Osteoblast (primary cell): ENCODE data around the gene SLC41A3. TPM values are rescaled to one million over a fixed set of nuclear protein-coding genes. Genes with fewer than 3 reads are reported as not detected.
A peak's percentile ranks its signal among the peaks of the same experiment; 100 is the strongest.

Source experiments
- DNase-seq: peaks from one replicate; pipeline ENCODE4 v3.0.0; 2011; ENCODE audit warnings: low spot score, mixed read lengths; ENCODE audit not compliant: insufficient read length; ENCODE audit errors: missing footprints
- H2AFZ ChIP-seq: 2 replicates; pipeline ENCODE4 v1.6.0; 2011; ENCODE audit warnings: mild to moderate bottlenecking, low read length
- H3K27ac ChIP-seq: 2 replicates; pipeline ENCODE4 v1.5.1; 2011; ENCODE audit warnings: mild to moderate bottlenecking, low read depth, low read length, moderate library complexity
- H3K27me3 ChIP-seq: 2 replicates; pipeline ENCODE4 v1.6.0; 2012; ENCODE audit warnings: mild to moderate bottlenecking, control low read depth, inconsistent platforms, low read length, moderate library complexity; ENCODE audit not compliant: insufficient read depth
- H3K36me3 ChIP-seq: 2 replicates; pipeline ENCODE4 v1.5.1; 2011; ENCODE audit warnings: mild to moderate bottlenecking, low read length, control low read depth, moderate library complexity; ENCODE audit not compliant: insufficient read depth
- H3K4me1 ChIP-seq: 2 replicates; pipeline ENCODE4 v1.5.1; 2011; ENCODE audit warnings: mild to moderate bottlenecking, low read length, control low read depth, moderate library complexity; ENCODE audit not compliant: insufficient read depth
- H3K4me2 ChIP-seq: 2 replicates; pipeline ENCODE4 v1.6.0; 2011; ENCODE audit warnings: mild to moderate bottlenecking, low read length; ENCODE audit not compliant: insufficient read depth
- H3K4me3 ChIP-seq: fragments of 200-600 bp; sonication (generic); 3 replicates; pipeline ENCODE4 v1.5.1; 2012; ENCODE audit warnings: mild to moderate bottlenecking, low read length, inconsistent platforms; ENCODE audit not compliant: insufficient read depth
- H3K79me2 ChIP-seq: 2 replicates; pipeline ENCODE4 v1.6.0; 2012; ENCODE audit warnings: mild to moderate bottlenecking, low read length, control low read depth, inconsistent platforms; ENCODE audit not compliant: insufficient read depth
- H3K9me3 ChIP-seq: 2 replicates; pipeline ENCODE4 v1.5.1; 2011; ENCODE audit warnings: low read depth, low read length, control low read depth
- H4K20me1 ChIP-seq: 2 replicates; pipeline ENCODE4 v1.6.0; 2012; ENCODE audit warnings: mild to moderate bottlenecking, low read length, control low read depth; ENCODE audit not compliant: insufficient read depth
- CTCF ChIP-seq: IDR thresholded peaks from 2 replicates; pipeline ENCODE4 v1.5.1; 2011; ENCODE audit warnings: mild to moderate bottlenecking, low read depth, low read length, moderate library complexity; ENCODE audit errors: extremely low read depth
- total RNA-seq: library from RNA; depleted of rRNA; stranded (reverse); fragments of >200 nt; gene quantifications from 2 replicates; pipeline ENCODE4 v1.2.3, GENCODE V29; 2012

SLC41A3 gene
- total RNA-seq, 1 donor: 59.4 TPM

- TF ChIP-seq CTCF: no peak
- Histone ChIP-seq H3K27me3 (peaks cover 7% of the 10 kb centered on the region), H3K36me3 (no peaks in the 10 kb centered on the region), H3K79me2 (no peaks in the 10 kb centered on the region), H2AFZ (no peak overlapping the region), H3K9me3 (no peaks in the 10 kb centered on the region), H3K4me2 (no peak overlapping the region), H4K20me1 (no peaks in the 10 kb centered on the region), H3K27ac (no peak overlapping the region), H3K4me3 (no peak overlapping the region), H3K4me1 (no peaks in the 10 kb centered on the region)
- peak; percentile 43 for DNase-seq
These were observed 48.2 kb upstream of the SLC41A3 start for GRCh38 chr3:126131881-126132750.

- TF ChIP-seq CTCF: no peak
- no peak for DNase-seq
- Histone ChIP-seq H4K20me1 (no peaks in the 10 kb centered on the region), H3K27ac (no peak overlapping the region), H3K4me3 (no peak overlapping the region), H3K27me3 (peaks cover 3% of the 10 kb centered on the region), H3K9me3 (no peaks in the 10 kb centered on the region), H3K4me2 (no peak overlapping the region), H3K79me2 (no peaks in the 10 kb centered on the region), H3K36me3 (no peaks in the 10 kb centered on the region), H3K4me1 (no peaks in the 10 kb centered on the region), H2AFZ (no peak overlapping the region)
These were observed 47.2 kb upstream of the SLC41A3 start for GRCh38 chr3:126130981-126131745.

GRCh38 chr3:126130081-126130855 is 46.3 kb upstream of the SLC41A3 start:
- Histone ChIP-seq H3K79me2 (no peaks in the 10 kb centered on the region), H3K27ac (no peak overlapping the region), H3K27me3 (peaks cover 3% of the 10 kb centered on the region), H3K4me1 (no peaks in the 10 kb centered on the region), H2AFZ (no peak overlapping the region), H3K4me2 (no peak overlapping the region), H3K36me3 (no peaks in the 10 kb centered on the region), H4K20me1 (no peaks in the 10 kb centered on the region), H3K4me3 (no peak overlapping the region), H3K9me3 (no peaks in the 10 kb centered on the region)
- TF ChIP-seq CTCF: no peak
- DNase-seq: peak; percentile 62
